HepG2 (cell line): Measurements from ENCODE around the gene RAD9A. TPM values are rescaled to one million over a fixed set of nuclear protein-coding genes. Genes with fewer than 3 reads are reported as not detected.
A peak's percentile ranks its signal among the peaks of the same experiment; 100 is the strongest.

ENCODE experiments used
- BCL6 ChIP-seq: IDR thresholded peaks from 2 replicates; pipeline ENCODE4 v1.6.1; 2016; ENCODE audit warnings: missing genetic modification reagents, missing compliant biosample characterization
- EHMT2 ChIP-seq: fragments of 200-600 bp; sonication (generic); IDR thresholded peaks from 2 replicates; pipeline ENCODE4 v1.7.0; 2017; ENCODE audit warnings: antibody characterized with exemption, low read depth, low read length, borderline replicate concordance
- GZF1 ChIP-seq: sonication (generic); formaldehyde crosslinking; IDR thresholded peaks from 2 replicates; pipeline ENCODE4 v1.5.1; 2020; ENCODE audit warnings: mild to moderate bottlenecking, missing genetic modification reagents
- IRX3 ChIP-seq: sonication (generic); formaldehyde crosslinking; IDR thresholded peaks from 2 replicates; pipeline ENCODE4 v1.8.1; 2023; ENCODE audit warnings: mild to moderate bottlenecking, low read depth, missing genetic modification reagents, borderline replicate concordance
- MED1 ChIP-seq: sonication (generic); formaldehyde crosslinking; IDR thresholded peaks from 2 replicates; pipeline ENCODE4 v1.4.0; 2020; ENCODE audit warnings: missing genetic modification reagents
- MED8 ChIP-seq: sonication (generic); formaldehyde crosslinking; IDR thresholded peaks from 2 replicates; pipeline ENCODE4 v1.8.1; 2023; ENCODE audit warnings: mild to moderate bottlenecking, missing genetic modification reagents; ENCODE audit not compliant: insufficient replicate concordance
- MIER3 ChIP-seq: IDR thresholded peaks from 2 replicates; pipeline ENCODE4 v1.6.1; 2016; ENCODE audit warnings: missing compliant biosample characterization, borderline replicate concordance
- NFYB ChIP-seq: sonication (generic); formaldehyde crosslinking; IDR thresholded peaks from 2 replicates; pipeline ENCODE4 v1.4.0; 2020; ENCODE audit warnings: missing genetic modification reagents
- REL ChIP-seq: sonication (generic); formaldehyde crosslinking; conservative IDR thresholded peaks from 2 replicates; pipeline ENCODE4 v1.8.0; 2022; ENCODE audit warnings: mild to moderate bottlenecking, missing genetic modification reagents, moderate library complexity
- REPIN1 ChIP-seq: sonication (generic); formaldehyde crosslinking; IDR thresholded peaks from 2 replicates; pipeline ENCODE4 v1.8.0; 2022; ENCODE audit warnings: missing genetic modification reagents, low read depth, mild to moderate bottlenecking, borderline replicate concordance
- RFXANK ChIP-seq: IDR thresholded peaks from 2 replicates; pipeline ENCODE4 v1.6.1; 2016
- SKI ChIP-seq: fragments of 450-650 bp; IDR thresholded peaks from one replicate; pipeline ENCODE4 v1.6.1; 2018; ENCODE audit warnings: mild to moderate bottlenecking; ENCODE audit not compliant: partially characterized antibody
- SP4 ChIP-seq: sonication (generic); formaldehyde crosslinking; IDR thresholded peaks from 2 replicates; pipeline ENCODE4 v1.8.1; 2023; ENCODE audit warnings: mild to moderate bottlenecking, missing genetic modification reagents
- TCF7 ChIP-seq: sonication (generic); IDR thresholded peaks from 2 replicates; pipeline ENCODE4 v1.6.1; 2016; ENCODE audit warnings: antibody characterized with exemption, low read depth
- ZNF446 ChIP-seq: sonication (generic); formaldehyde crosslinking; IDR thresholded peaks from 2 replicates; pipeline ENCODE4 v1.5.0; 2020; ENCODE audit warnings: mild to moderate bottlenecking, missing genetic modification reagents
- ZNF775 ChIP-seq: sonication (generic); formaldehyde crosslinking; IDR thresholded peaks from 2 replicates; pipeline ENCODE4 v1.4.0; 2020; ENCODE audit warnings: missing genetic modification reagents, mild to moderate bottlenecking, moderate library complexity, borderline replicate concordance
- polyA plus RNA-seq, 8 experiments: library from polyadenylated mRNA; depleted of rRNA in 3 of 8; stranded (reverse) in 7 of 8; unstranded in 1 of 8; fragments of >200 nt; fragmentation: Illumina TruSeq in 4 of 8; extraction: Trizol in 4 of 8; gene quantifications; 2 replicates each; pipeline versions ENCODE4 v1.2.1 to v1.2.3, GENCODE V29; 2011 to 2016; ENCODE audit warnings: low read depth in 4 of 8, missing spikeins in 1 of 8, mixed read lengths in 1 of 8; ENCODE audit not compliant: insufficient read depth in 1 of 8
- total RNA-seq, 5 experiments: library from RNA; depleted of rRNA; stranded (reverse); fragments of >200 nt; fragmentation: Illumina TruSeq; extraction: Trizol; gene quantifications; 2 replicates each; pipeline ENCODE4 v1.2.3, GENCODE V29; 2016; ENCODE audit warnings: low read depth in 1 of 5
- TF ChIP-seq, protein P1 (sequence below): sonication (generic); formaldehyde crosslinking; IDR thresholded peaks from 2 replicates; pipeline ENCODE4 v1.4.0; 2020; ENCODE audit warnings: missing genetic modification reagents
- TF ChIP-seq, protein P2 (sequence below): sonication (generic); formaldehyde crosslinking; IDR thresholded peaks from 2 replicates; pipeline ENCODE4 v1.9.0; 2021; ENCODE audit warnings: missing genetic modification reagents, mild to moderate bottlenecking, borderline replicate concordance
- TF ChIP-seq, protein P3 (sequence below): sonication (generic); formaldehyde crosslinking; IDR thresholded peaks from 2 replicates; pipeline ENCODE4 v1.4.0; 2020; ENCODE audit warnings: mild to moderate bottlenecking, missing genetic modification reagents
- TF ChIP-seq, protein P4 (sequence below): sonication (generic); formaldehyde crosslinking; IDR thresholded peaks from 2 replicates; pipeline ENCODE4 v1.5.1; 2020; ENCODE audit warnings: missing genetic modification reagents, mild to moderate bottlenecking, borderline replicate concordance
- TF ChIP-seq, protein P5 (sequence below): sonication (generic); formaldehyde crosslinking; IDR thresholded peaks from 2 replicates; pipeline ENCODE4 v1.5.0; 2020; ENCODE audit warnings: mild to moderate bottlenecking, missing genetic modification reagents, borderline replicate concordance

Gene RAD9A
- total and polyA plus RNA-seq, 2 of the 13 experiments (the other 11 are each of a cell fraction or from before 2014, with no cell fraction given): 10.1 to 15.7 TPM

DNA sequence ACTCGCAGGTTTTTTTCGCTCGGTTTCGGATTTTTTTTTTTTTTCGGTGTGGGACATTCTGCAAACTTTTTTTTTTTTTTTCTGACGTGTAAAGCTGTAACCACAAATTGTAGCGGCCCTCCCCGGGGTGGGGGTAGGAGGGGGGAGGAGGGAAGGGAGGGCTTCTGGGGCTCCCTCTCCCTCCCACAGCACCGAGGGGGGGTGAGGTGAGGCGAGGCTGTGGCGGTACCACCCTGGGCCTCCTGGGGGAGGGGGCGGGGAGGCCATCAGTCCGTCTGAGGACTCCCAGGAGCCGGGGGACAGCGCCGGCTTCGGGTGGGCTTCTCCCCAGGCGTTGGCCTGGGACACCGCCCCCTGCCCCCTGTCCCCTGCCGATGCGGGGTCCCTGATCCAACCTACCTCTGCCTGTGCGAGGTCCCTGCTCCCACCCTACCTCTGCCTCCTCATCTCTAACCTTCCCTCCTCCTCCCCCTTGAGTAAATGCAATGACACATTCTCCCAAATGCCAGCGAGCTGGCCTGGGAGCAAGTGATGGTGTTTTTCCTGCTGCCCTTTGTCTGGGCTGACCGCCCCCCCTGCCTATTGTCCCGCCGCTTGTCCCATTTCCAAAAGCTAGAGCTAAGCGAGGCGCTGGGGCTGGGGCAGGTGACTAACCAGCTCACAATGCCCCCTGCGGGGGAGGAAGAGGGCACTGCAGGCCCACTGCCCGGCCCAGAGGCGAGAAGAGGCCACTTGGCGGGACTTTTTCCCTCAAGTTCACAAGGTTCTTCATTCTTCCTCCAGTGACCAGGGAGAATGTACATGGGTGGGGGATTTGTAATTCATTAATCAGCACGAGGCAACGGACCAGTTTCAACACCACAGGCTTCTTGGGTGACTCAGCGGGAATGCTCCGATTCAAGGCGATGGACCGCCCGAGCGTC, 17.9 kb upstream of the RAD9A start (continued):
- TF ChIP-seq, protein P1, sequence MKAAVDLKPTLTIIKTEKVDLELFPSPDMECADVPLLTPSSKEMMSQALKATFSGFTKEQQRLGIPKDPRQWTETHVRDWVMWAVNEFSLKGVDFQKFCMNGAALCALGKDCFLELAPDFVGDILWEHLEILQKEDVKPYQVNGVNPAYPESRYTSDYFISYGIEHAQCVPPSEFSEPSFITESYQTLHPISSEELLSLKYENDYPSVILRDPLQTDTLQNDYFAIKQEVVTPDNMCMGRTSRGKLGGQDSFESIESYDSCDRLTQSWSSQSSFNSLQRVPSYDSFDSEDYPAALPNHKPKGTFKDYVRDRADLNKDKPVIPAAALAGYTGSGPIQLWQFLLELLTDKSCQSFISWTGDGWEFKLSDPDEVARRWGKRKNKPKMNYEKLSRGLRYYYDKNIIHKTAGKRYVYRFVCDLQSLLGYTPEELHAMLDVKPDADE (CRISPR knock-in tag): no peak
- TF ChIP-seq, protein P2, sequence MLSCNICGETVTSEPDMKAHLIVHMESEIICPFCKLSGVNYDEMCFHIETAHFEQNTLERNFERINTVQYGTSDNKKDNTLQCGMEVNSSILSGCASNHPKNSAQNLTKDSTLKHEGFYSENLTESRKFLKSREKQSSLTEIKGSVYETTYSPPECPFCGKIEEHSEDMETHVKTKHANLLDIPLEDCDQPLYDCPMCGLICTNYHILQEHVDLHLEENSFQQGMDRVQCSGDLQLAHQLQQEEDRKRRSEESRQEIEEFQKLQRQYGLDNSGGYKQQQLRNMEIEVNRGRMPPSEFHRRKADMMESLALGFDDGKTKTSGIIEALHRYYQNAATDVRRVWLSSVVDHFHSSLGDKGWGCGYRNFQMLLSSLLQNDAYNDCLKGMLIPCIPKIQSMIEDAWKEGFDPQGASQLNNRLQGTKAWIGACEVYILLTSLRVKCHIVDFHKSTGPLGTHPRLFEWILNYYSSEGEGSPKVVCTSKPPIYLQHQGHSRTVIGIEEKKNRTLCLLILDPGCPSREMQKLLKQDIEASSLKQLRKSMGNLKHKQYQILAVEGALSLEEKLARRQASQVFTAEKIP: no peak
- TF ChIP-seq, protein P3, sequence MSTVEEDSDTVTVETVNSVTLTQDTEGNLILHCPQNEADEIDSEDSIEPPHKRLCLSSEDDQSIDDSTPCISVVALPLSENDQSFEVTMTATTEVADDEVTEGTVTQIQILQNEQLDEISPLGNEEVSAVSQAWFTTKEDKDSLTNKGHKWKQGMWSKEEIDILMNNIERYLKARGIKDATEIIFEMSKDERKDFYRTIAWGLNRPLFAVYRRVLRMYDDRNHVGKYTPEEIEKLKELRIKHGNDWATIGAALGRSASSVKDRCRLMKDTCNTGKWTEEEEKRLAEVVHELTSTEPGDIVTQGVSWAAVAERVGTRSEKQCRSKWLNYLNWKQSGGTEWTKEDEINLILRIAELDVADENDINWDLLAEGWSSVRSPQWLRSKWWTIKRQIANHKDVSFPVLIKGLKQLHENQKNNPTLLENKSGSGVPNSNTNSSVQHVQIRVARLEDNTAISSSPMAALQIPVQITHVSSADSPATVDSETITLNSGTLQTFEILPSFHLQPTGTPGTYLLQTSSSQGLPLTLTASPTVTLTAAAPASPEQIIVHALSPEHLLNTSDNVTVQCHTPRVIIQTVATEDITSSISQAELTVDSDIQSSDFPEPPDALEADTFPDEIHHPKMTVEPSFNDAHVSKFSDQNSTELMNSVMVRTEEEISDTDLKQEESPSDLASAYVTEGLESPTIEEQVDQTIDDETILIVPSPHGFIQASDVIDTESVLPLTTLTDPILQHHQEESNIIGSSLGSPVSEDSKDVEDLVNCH (CRISPR knock-in tag): no peak
- TF ChIP-seq BCL6 (CRISPR knock-in tag): no peak
- TF ChIP-seq ZNF446 (CRISPR knock-in tag): no peak
- TF ChIP-seq TCF7: no peak
- TF ChIP-seq IRX3 (CRISPR knock-in tag): no peak
- no peak for TF ChIP-seq GZF1 (CRISPR knock-in tag)
- TF ChIP-seq MIER3 (CRISPR knock-in tag): no peak
- no peak for TF ChIP-seq SKI
- TF ChIP-seq, protein P4, sequence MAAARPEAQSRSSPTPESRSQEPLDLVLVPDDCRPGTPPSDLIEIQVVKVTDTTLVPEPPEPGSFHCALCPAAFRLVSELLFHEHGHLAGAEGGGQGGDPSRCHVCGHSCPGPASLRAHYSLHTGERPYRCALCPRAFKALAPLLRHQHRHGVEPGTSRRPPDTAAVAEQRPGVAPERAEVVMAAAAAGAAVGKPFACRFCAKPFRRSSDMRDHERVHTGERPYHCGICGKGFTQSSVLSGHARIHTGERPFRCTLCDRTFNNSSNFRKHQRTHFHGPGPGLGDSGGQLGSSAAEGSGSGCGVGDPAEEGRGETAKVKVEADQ (CRISPR knock-in tag): no peak
- no peak for TF ChIP-seq REPIN1 (CRISPR knock-in tag)
- no peak for TF ChIP-seq SP4
- TF ChIP-seq, protein P5, sequence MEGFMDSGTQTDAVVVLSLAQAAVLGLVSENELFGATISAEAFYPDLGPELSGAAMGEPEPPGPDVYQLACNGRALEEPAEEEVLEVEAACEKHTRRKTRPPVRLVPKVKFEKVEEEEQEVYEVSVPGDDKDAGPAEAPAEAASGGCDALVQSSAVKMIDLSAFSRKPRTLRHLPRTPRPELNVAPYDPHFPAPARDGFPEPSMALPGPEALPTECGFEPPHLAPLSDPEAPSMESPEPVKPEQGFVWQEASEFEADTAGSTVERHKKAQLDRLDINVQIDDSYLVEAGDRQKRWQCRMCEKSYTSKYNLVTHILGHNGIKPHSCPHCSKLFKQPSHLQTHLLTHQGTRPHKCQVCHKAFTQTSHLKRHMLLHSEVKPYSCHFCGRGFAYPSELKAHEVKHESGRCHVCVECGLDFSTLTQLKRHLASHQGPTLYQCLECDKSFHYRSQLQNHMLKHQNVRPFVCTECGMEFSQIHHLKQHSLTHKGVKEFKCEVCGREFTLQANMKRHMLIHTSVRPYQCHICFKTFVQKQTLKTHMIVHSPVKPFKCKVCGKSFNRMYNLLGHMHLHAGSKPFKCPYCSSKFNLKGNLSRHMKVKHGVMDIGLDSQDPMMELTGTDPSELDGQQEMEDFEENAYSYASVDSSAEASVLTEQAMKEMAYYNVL: no peak
- TF ChIP-seq RFXANK (CRISPR knock-in tag): no peak
- TF ChIP-seq EHMT2: no peak
- TF ChIP-seq MED1 (CRISPR knock-in tag): 0 out of 2 replicates have a peak, but pooled peaks have one; percentile 17
- TF ChIP-seq ZNF775 (CRISPR knock-in tag): no peak
- TF ChIP-seq MED8 (CRISPR knock-in tag): no peak
- TF ChIP-seq NFYB: no peak
- no peak for TF ChIP-seq REL (CRISPR knock-in tag)
